T-helper 2 cell (primary cell): ENCODE data around the gene ILF3.
A peak's percentile ranks its signal among the peaks of the same experiment; 100 is the strongest.

Source experiments
- DNase-seq, 5 experiments: peaks; one replicate each; pipeline versions ENCODE4 v3.0.0 to v3.0.0-alpha.2; 2012 to 2022

ILF3 gene

GRCh38 chr19:10678813-10679212 is 24.7 kb downstream of the ILF3 start:
- DNase-seq = no peak

- DNase-seq = no peak
Measured at GRCh38 chr19:10679743-10680142, 25.6 kb downstream of the ILF3 start.

- DNase-seq = no peak
Measured at GRCh38 chr19:10680545-10681135, 26.5 kb downstream of the ILF3 start.

- DNase-seq = no peak
Measured at GRCh38 chr19:10681658-10682057, 27.5 kb downstream of the ILF3 start.

- DNase-seq = no peak
Measured at GRCh38 chr19:10682397-10683063, 28.4 kb downstream of the ILF3 start.

GRCh38 chr19:10683064-10683426 is 28.9 kb downstream of the ILF3 start:
- no peak for DNase-seq

- no peak for DNase-seq
Measured at GRCh38 chr19:10683582-10683981, 29.4 kb downstream of the ILF3 start.

GRCh38 chr19:10685210-10685609 is 31.1 kb downstream of the ILF3 start:
- no peak for DNase-seq

- DNase-seq = no peak
Measured at GRCh38 chr19:10686193-10686592, 32.0 kb downstream of the ILF3 start.

GRCh38 chr19:10686661-10687517 is 32.7 kb downstream of the ILF3 start:
- DNase-seq = no peak

- DNase-seq = no peak
Measured at GRCh38 chr19:10687518-10688288, 33.6 kb downstream of the ILF3 start.

- DNase-seq = no peak
Measured at GRCh38 chr19:10688545-10689280, 34.6 kb downstream of the ILF3 start.

GRCh38 chr19:10690341-10690781 is 36.2 kb downstream of the ILF3 start:
- DNase-seq = no peak

- no peak for DNase-seq
Measured at GRCh38 chr19:10691178-10691881, 37.2 kb downstream of the ILF3 start.

GRCh38 chr19:10691883-10692282 is 37.7 kb downstream of the ILF3 start:
- no peak for DNase-seq

- DNase-seq = no peak
Measured at GRCh38 chr19:10692673-10693264, 38.6 kb downstream of the ILF3 start.

GRCh38 chr19:10694706-10695307 is 40.7 kb downstream of the ILF3 start:
- DNase-seq = no peak

- peak; percentile 63 to 93 (median 78) for DNase-seq
Measured at GRCh38 chr19:10695401-10696398, 41.6 kb downstream of the ILF3 start.

- peak in 4 of 5 experiments; percentile 33 to 66 (median 61) for DNase-seq
Measured at GRCh38 chr19:10699650-10700335, 45.6 kb downstream of the ILF3 start.
